ENCODE data around the gene PRPF38A. TPM values are rescaled to one million over a fixed set of nuclear protein-coding genes. Genes with fewer than 3 reads are reported as not detected.

The PRPF38A gene
- total and polyA plus RNA-seq, 2 donors (not counting 3 experiments of a cell fraction or from before 2014, with no cell fraction given), result 16.0 to 42.0 TPM

- Histone ChIP-seq H3K27ac (ENCODE audit: insufficient read depth, low read depth, low read length) (no peak overlapping the region), H3K79me2 (ENCODE audit: control insufficient read depth, insufficient read depth, low read length) (no peaks in the 10 kb centered on the region), H3K4me3 (replicated peaks in 1 of 3; ENCODE audit: insufficient read depth in 1 of 3, low read depth in 1 of 3, low read length in 3 of 3) (no peak overlapping the region), H3K9me1 (replicated peaks; ENCODE audit: control insufficient read depth, extremely low read depth, insufficient read depth, low read length) (no peaks in the 10 kb centered on the region), H3K9me3 (replicated peaks; ENCODE audit: control insufficient read depth, insufficient read depth, low read length) (no peaks in the 10 kb centered on the region), H4K20me1 (replicated peaks; ENCODE audit: control insufficient read depth, extremely low read depth, insufficient read depth, low read length) (no peaks in the 10 kb centered on the region), H3K4me2 (ENCODE audit: insufficient read depth, low read length) (no peak overlapping the region), H3K4me1 (ENCODE audit: control insufficient read depth, extremely low read depth, insufficient read depth, low read length) (no peaks in the 10 kb centered on the region), H2AFZ (ENCODE audit: low read depth, low read length) (no peak overlapping the region), H3K36me3 (ENCODE audit: control insufficient read depth in 2 of 2, extremely low read depth in 1 of 2, insufficient read depth in 2 of 2, low read length in 2 of 2) (peaks cover 0 to 14% of the 10 kb centered on the region in 2 experiments), H3K9ac (replicated peaks; ENCODE audit: extremely low read depth, insufficient read depth, low read length) (no peak overlapping the region), H3K27me3 (ENCODE audit: control insufficient read depth in 2 of 2, insufficient read depth in 2 of 2, low read length in 2 of 2) (no peaks in the 10 kb centered on the region)
- ChIA-PET POLR2A (no interaction called here), CTCF (no interaction called here)
- no peak for TF ChIP-seq MYC (IDR thresholded peaks at IDR 0.05; ENCODE audit: low read depth, low read length)
- TF ChIP-seq POLR2AphosphoS5 (IDR thresholded peaks at IDR 0.05; ENCODE audit: insufficient read depth, low read depth, low read length), result no peak
- TF ChIP-seq FOS (IDR thresholded peaks at IDR 0.05; ENCODE audit: borderline replicate concordance, insufficient read depth, low read length), result no peak
- TF ChIP-seq POLR2A (IDR thresholded peaks at IDR 0.05; ENCODE audit: low read depth, low read length), result no peak
- no peak for TF ChIP-seq EZH2 (IDR thresholded peaks at IDR 0.05; ENCODE audit: borderline replicate concordance, low read depth, low read length, severe bottlenecking)
- no peak for TF ChIP-seq JUN (IDR thresholded peaks at IDR 0.05; ENCODE audit: borderline replicate concordance, insufficient read depth, insufficient read length, low read depth)
- TF ChIP-seq GATA2 (IDR thresholded peaks at IDR 0.05; ENCODE audit: insufficient read depth, insufficient read length, low read depth, low read length), result no peak
- TF ChIP-seq CTCF (IDR thresholded peaks at IDR 0.05; ENCODE audit: extremely low read depth in 1 of 2, insufficient read depth in 1 of 2, low read depth in 1 of 2, low read length in 2 of 2), result no peak
- TF ChIP-seq, protein P1, sequence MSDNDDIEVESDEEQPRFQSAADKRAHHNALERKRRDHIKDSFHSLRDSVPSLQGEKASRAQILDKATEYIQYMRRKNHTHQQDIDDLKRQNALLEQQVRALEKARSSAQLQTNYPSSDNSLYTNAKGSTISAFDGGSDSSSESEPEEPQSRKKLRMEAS (IDR thresholded peaks at IDR 0.05; ENCODE audit: insufficient read depth, insufficient read length), result no peak
- BruUV-seq (replicated peaks), result no TSS peak
- intact Hi-C loops (cut with micrococcal nuclease) (no loop called here), dilution Hi-C loops (cut with MboI; ENCODE audit: extremely low pct_ligation_motif_present, low sequenced_read_pairs) (no loop called here)
- DNase-seq (ENCODE audit: low read depth, low spot score) (no peak), FAIRE-seq (no peak)
Measured at GRCh38 chr1:52385376-52385775, 19.0 kb upstream of the PRPF38A start.

All from endothelial cell of umbilical vein (primary cell).